HFFc6 (cell line): ENCODE results near the gene IL1F10. TPM values are rescaled to one million over a fixed set of nuclear protein-coding genes. Genes with fewer than 3 reads are reported as not detected.

Experiments used
- DNase-seq: peaks from one replicate; pipeline ENCODE4 v3.0.0-alpha.2; 2018
- H3K27ac Mint-ChIP-seq: 2 replicates; pipeline ENCODE4 v1.8.0; 2020; ENCODE audit warnings: mild to moderate bottlenecking, mixed read lengths
- H3K27me3 Mint-ChIP-seq: 2 replicates; pipeline ENCODE4 v1.8.0; 2021; ENCODE audit warnings: mild to moderate bottlenecking, moderate library complexity, mixed read lengths; ENCODE audit not compliant: insufficient read depth
- H3K36me3 Mint-ChIP-seq: 2 replicates; pipeline ENCODE4 v1.8.0; 2021; ENCODE audit warnings: low read depth, mixed read lengths
- H3K4me1 Mint-ChIP-seq: 2 replicates; pipeline ENCODE4 v1.8.0; 2020; ENCODE audit warnings: low read depth, mixed read lengths
- H3K4me3 Mint-ChIP-seq: 2 replicates; pipeline ENCODE4 v1.8.0; 2020; ENCODE audit warnings: mild to moderate bottlenecking, moderate library complexity, mixed read lengths
- H3K9me3 Mint-ChIP-seq: 2 replicates; pipeline ENCODE4 v1.8.0; 2020; ENCODE audit warnings: mild to moderate bottlenecking, mixed read lengths
- CTCF ChIP-seq: fragments of 200-600 bp; sonication (generic); IDR thresholded peaks from 2 replicates; pipeline ENCODE4 v1.5.0; 2021; ENCODE audit warnings: antibody characterized with exemption, mild to moderate bottlenecking
- total RNA-seq, 6 experiments: library from RNA; stranded (reverse); fragmentation: NEBNext Ultra II Directional; extraction: Animal tissue kit (Norgen Biotek cat#: 25700); gene quantifications; 2 replicates in 1 of 6; 3 replicates in 5 of 6; pipeline ENCODE4 v1.2.3, GENCODE V29; 2021

The IL1F10 gene
- total RNA-seq, 6 experiments from 2014 or later: not detected

GRCh38 chr2:113075600-113075999, 7.8 kb downstream of the IL1F10 start:
- no peak for TF ChIP-seq CTCF
- Mint-ChIP-seq H3K4me3 (no peak overlapping the region), H3K36me3 (no peaks in the 10 kb centered on the region), H3K27me3 (peaks cover 36% of the 10 kb centered on the region), H3K9me3 (no peaks in the 10 kb centered on the region), H3K27ac (no peak overlapping the region), H3K4me1 (peaks cover 14% of the 10 kb centered on the region)
- no peak for DNase-seq

- H3K36me3 Mint-ChIP-seq: no peaks in the 10 kb centered on the region
- no peak for TF ChIP-seq CTCF
- no peak overlapping the region for H3K4me3 Mint-ChIP-seq
- DNase-seq: no peak
- H3K27ac Mint-ChIP-seq: no peak overlapping the region
- H3K9me3 Mint-ChIP-seq: no peaks in the 10 kb centered on the region
- peaks cover 38% of the 10 kb centered on the region for H3K27me3 Mint-ChIP-seq
- H3K4me1 Mint-ChIP-seq: peaks cover 14% of the 10 kb centered on the region
Measured at GRCh38 chr2:113076954-113077669, 9.3 kb downstream of the IL1F10 start.

- Mint-ChIP-seq H3K4me3 (no peak overlapping the region), H3K9me3 (no peaks in the 10 kb centered on the region), H3K27me3 (peaks cover 32% of the 10 kb centered on the region), H3K4me1 (peaks cover 14% of the 10 kb centered on the region), H3K36me3 (no peaks in the 10 kb centered on the region), H3K27ac (no peak overlapping the region)
- TF ChIP-seq CTCF: no peak
- DNase-seq: no peak
Measured at GRCh38 chr2:113077921-113078320, 10.2 kb downstream of the IL1F10 start.

DNA sequence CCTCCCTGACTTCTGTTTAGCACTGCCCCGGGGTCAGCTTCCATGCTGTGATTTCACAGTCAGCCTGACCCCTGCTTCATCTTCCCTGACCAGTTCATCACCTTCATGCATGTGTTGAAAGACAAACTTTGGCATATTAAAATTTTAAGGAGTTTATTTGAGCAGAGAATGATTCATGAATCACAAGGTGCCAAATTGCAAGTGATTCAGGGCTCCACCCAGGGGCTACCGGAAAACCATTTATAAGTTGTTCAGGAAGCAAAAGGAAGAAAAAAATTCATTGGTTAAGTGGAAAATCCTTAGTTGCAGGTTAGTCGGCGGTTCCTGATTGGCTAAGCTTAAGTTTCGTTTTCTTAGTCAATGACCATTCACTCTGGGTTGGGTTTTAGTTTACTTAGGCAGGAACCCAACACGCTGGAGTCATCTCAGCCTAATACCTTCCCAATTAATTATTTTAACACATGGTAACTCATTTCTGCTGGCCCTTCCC, 10.6 kb downstream of the IL1F10 start:
- Mint-ChIP-seq H3K4me1 (peaks cover 14% of the 10 kb centered on the region), H3K27ac (no peak overlapping the region), H3K36me3 (no peaks in the 10 kb centered on the region), H3K9me3 (no peaks in the 10 kb centered on the region), H3K4me3 (no peak overlapping the region), H3K27me3 (peaks cover 29% of the 10 kb centered on the region)
- no peak for DNase-seq
- TF ChIP-seq CTCF: no peak

DNA sequence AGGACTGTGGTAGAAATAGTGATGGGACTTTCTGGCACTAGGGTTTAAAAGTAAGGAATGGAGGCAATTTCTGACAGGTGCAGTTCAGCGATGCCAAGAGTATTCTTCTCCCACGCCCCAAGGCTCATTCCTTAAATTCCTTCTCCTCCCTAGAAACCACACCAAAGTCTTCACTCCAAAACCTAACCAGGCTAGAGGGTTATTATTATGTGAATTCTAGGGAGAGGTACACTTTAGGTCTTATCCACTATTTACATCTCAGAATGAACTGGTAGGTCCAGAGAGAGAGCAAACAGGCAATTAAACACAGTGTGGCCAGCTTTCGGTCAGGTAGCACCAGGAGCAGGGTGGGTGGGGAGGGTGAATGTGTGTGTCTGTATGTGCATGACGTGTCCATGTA, 11.4 kb downstream of the IL1F10 start:
- Mint-ChIP-seq H3K4me3 (no peak overlapping the region), H3K4me1 (peaks cover 14% of the 10 kb centered on the region), H3K36me3 (no peaks in the 10 kb centered on the region), H3K9me3 (no peaks in the 10 kb centered on the region), H3K27ac (no peak overlapping the region), H3K27me3 (peaks cover 31% of the 10 kb centered on the region)
- DNase-seq: no peak
- TF ChIP-seq CTCF: no peak
